ENCODE measurements around the gene JMJD1C.

GRCh38 chr10:63143987-63144386 lies 321.8 kb downstream of the JMJD1C start:
- no peak for TF ChIP-seq TP53 (CRISPR knock-in tag; IDR thresholded peaks at IDR 0.05)
- TF ChIP-seq ZNF532 (CRISPR knock-in tag; IDR thresholded peaks at IDR 0.05; ENCODE audit: borderline replicate concordance): no peak
- no peak for TF ChIP-seq CTCF (IDR thresholded peaks at IDR 0.05)
- no peak for TF ChIP-seq AFF4 (CRISPR knock-in tag; IDR thresholded peaks at IDR 0.05; ENCODE audit: borderline replicate concordance)
- TF ChIP-seq MAX (CRISPR knock-in tag; IDR thresholded peaks at IDR 0.05): no peak
- TF ChIP-seq ZNF138 (CRISPR knock-in tag; conservative IDR thresholded peaks at IDR 0.05): no peak
